Fibroblast of lung (primary cell): ENCODE data around the gene OTOG.

Source experiments
- EZH2 ChIP-seq: IDR thresholded peaks from 2 replicates; pipeline ENCODE4 v1.5.1; 2012; ENCODE audit warnings: low read length, control low read depth, mild to moderate bottlenecking; ENCODE audit errors: missing control alignments
- TF ChIP-seq, protein P1 (sequence below), 2 donors: IDR thresholded peaks in 1 of 2; conservative IDR thresholded peaks in 1 of 2; 1 replicate in 1 of 2; 2 replicates in 1 of 2; pipeline ENCODE4 v1.5.1; 2011 to 2012; ENCODE audit warnings: low read length in 2 of 2, control low read depth in 1 of 2, inconsistent platforms in 1 of 2, low read depth in 1 of 2, mild to moderate bottlenecking in 1 of 2

DNA sequence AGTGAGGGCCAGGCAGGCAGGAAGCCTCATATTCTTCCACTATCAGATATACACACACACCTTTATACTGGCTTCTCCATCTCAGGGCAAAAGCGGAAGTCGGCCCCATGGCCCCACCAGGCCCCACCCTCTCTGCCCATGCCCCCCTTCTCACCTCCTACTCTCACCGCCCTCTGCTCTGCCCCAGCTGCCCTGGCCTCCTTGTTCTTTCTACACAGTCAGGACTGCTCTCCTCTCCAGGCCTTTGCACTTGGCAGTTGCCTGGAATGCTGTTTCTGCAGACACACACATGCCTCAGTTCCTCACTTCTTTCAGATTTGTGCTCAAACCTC, 25.3 kb downstream of the OTOG start:
- TF ChIP-seq, protein P1, sequence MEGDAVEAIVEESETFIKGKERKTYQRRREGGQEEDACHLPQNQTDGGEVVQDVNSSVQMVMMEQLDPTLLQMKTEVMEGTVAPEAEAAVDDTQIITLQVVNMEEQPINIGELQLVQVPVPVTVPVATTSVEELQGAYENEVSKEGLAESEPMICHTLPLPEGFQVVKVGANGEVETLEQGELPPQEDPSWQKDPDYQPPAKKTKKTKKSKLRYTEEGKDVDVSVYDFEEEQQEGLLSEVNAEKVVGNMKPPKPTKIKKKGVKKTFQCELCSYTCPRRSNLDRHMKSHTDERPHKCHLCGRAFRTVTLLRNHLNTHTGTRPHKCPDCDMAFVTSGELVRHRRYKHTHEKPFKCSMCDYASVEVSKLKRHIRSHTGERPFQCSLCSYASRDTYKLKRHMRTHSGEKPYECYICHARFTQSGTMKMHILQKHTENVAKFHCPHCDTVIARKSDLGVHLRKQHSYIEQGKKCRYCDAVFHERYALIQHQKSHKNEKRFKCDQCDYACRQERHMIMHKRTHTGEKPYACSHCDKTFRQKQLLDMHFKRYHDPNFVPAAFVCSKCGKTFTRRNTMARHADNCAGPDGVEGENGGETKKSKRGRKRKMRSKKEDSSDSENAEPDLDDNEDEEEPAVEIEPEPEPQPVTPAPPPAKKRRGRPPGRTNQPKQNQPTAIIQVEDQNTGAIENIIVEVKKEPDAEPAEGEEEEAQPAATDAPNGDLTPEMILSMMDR (conservative IDR thresholded peaks at IDR 0.05 in 1 of 2, IDR thresholded peaks at IDR 0.05 in 1 of 2; ENCODE audit: low read depth in 1 of 2, low read length in 2 of 2): no peak
- no peak for TF ChIP-seq EZH2
